HG03135 (cell line): ENCODE measurements around the gene KCNIP4.

Experiments used
- ATAC-seq: cut with Tn5 transposase; IDR thresholded peaks from one replicate; pipeline ENCODE4 v1.9.1; 2021; ENCODE audit warnings: mild to moderate bottlenecking, moderate library complexity; ENCODE audit not compliant: unreplicated experiment

Gene KCNIP4

DNA sequence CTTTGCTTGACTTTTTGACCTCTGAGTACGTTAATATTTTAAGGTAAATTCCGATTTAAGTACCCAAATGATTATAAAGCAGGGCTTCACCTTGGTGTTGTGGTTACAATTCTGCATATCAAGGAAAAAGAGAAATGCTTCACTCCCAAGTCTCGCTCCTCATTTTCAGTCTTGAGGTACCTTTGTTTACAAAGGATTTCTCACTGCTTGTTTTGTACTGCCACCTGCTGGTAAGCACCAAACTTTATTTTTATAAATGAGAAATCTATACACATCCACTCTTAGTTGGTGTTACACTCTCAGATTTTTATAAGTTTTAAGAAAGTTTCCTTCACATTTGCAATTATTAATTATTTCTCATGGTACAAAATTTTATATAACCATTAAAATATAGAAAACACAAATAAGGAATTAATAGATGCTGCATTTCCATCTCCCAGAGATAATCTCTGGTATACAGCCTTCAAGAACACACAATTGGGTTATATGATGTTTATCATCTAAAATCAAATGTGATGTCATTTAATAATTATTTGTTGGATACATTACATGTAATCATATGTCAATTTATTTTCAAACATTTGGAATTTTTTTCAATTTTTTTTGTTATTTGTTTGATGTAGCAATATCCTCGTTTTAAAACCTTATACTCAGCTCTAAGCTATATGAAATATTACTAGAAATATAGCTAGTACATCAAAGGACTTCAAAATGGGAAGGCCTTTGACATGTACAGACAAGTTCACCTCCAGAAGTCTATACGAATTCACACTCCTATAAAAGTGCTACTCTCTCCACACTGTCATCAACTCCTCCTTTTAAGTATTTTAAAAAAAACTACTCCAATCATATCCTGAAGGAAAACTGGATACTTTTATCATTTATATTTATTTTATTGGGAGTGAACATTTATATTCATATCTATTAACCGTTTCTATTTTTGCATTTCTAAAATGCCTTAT lies 179.9 kb downstream of the KCNIP4 start:
- no peak for ATAC-seq

- ATAC-seq = peak; percentile 80
Measured at GRCh38 chr4:21765810-21766407, 182.7 kb downstream of the KCNIP4 start.

GRCh38 chr4:21763855-21764254 lies 184.7 kb downstream of the KCNIP4 start:
- ATAC-seq = no peak

GRCh38 chr4:21757248-21757647 lies 191.3 kb downstream of the KCNIP4 start:
- no peak for ATAC-seq

DNA sequence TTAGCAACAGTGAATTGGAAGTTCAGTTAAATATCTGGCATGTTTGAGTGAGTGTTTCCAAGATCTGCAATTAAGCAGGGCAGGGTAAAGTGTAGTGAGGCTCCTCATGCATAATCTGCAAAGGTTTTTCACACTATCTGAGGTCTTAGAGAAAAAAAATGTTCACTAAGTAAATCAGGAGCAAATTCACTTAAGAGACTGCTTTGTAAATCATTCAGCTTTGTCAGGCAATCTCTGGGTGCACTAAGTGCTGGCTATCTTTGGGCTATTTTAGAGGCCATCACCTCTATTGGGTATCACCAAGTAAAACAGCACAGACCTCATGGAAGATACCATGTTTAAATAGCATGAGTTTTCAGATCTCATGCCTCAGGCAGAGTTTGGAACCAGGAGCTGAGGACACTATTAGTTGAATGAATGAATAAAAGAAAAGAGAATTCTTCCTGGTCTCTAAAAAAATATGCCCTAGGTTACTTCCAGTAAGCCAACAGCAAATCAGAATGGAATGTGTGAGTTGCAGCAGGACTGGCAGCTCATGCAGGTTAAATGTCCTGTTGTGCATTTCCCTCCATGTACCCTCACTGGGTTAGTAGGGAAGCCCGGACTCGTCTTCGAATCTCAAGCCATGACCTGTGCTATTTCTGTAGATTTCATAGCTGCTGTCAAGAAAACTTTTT lies 195.3 kb downstream of the KCNIP4 start:
- no peak for ATAC-seq

- ATAC-seq = no peak
Measured at GRCh38 chr4:21752616-21753015, 196.0 kb downstream of the KCNIP4 start.

GRCh38 chr4:21749924-21750323 lies 198.6 kb downstream of the KCNIP4 start:
- no peak for ATAC-seq

DNA sequence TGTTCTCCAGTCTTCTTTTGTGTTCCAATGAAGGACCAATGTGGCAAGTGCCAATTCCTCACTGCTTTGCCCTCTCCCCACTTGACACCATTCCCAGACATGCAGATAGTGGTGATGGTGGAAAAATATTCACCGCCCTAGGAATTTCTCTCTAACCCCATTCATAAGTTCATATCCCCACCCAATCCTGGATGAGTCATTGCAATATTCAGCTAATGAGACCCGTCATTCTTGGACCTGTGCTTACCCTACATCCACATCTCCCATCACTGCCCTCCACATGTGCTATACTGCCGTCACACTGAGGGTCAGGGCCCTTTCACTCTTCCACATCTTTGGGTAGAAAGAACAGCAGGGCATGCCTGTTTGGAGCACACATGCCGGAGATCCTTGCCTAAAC lies 199.2 kb downstream of the KCNIP4 start:
- ATAC-seq = no peak

- no peak for ATAC-seq
Measured at GRCh38 chr4:21744046-21744445, 204.5 kb downstream of the KCNIP4 start.

GRCh38 chr4:21742326-21742725 lies 206.2 kb downstream of the KCNIP4 start:
- no peak for ATAC-seq

GRCh38 chr4:21738821-21739220 lies 209.8 kb downstream of the KCNIP4 start:
- no peak for ATAC-seq

DNA sequence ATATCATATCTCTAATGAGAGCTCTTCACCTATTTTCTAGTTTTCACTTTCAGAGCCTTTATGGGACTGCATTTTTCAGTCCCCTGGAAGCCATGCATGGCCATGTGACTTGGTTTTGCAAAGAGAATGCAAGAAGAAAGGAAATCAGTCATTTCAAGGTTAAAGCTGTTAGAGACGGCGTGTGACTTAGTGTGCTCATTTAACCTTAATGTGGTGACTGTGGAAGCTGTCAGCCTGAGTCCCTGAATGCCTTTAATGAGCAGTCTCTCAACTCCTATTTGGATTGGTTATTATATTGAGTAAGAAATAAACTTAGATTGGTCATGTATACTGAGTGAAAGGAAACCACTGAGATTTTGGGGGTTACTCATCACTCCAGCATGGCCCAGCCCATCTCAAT lies 212.7 kb downstream of the KCNIP4 start:
- ATAC-seq = no peak

DNA sequence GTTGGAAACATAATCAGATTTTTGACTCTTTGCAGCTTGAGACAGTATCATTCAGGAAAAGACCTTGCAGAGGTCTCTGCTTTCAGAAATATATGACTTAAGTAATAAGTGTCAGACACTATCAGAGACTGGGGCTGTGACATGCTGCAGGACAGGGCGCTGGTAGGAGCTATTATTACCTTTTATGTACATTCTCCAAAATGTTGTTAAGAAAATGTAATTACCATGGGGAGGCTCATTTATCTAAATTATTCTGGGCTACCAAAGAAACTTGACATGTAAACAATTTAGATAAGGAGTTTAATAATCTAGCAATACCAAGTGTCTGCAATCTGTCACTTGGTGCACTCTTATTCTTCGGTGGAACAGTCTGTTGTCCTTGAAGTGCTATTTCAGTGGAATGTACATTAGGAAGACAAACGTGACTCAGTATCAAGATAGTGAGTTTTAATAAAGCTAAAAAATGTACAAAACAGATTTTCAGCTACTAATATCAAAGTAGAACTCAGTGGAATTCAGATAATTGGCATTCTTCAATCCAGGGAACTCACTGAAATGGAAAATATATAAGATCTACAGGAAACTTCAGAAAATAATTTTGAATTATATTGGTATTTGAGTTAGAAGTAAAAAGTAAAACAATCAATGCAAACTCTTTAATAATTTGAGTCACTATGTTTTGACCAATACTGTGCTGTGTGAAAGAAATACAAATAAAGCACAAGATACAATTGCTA lies 214.5 kb downstream of the KCNIP4 start:
- no peak for ATAC-seq

DNA sequence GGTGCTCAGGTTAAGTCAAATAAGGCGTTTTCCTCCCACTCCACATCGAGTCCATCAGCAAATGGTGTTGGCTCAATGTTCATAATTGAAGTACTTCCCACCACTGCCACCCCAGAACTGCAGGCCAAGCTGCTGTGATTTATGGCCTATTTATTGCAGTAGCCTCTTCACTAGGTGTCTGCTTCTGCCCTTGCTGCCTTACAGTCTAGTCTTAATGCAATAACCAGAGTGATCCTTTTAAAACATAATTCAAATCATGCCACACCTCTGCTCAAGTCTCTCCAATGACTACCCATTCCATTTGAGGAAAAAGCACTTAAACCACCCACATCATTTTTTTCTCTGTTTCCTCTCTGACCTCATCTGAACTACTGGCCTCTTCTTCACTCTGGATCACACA lies 220.3 kb downstream of the KCNIP4 start:
- ATAC-seq = no peak

- no peak for ATAC-seq
Measured at GRCh38 chr4:21726255-21726815, 222.2 kb downstream of the KCNIP4 start.

GRCh38 chr4:21722157-21722839 lies 226.3 kb downstream of the KCNIP4 start:
- no peak for ATAC-seq

DNA sequence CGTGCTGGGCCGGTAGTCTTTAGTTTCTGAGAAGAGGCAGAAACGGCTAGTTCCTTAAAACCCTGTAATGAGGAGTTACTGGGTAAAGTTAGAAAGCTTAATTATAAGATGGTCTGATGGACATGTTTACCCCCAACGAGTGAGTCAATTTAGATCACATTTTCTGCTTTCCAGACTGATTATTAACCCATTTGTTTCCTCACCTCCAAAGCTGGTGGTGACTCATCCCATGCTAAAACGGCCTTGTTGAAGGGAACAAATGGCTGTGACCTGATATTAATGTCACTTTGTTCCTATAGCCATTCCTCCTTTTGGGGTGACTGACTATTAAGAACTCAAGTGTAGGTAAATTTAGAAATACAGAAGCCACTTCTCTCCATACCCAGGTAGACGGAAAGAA lies 232.0 kb downstream of the KCNIP4 start:
- ATAC-seq = no peak

DNA sequence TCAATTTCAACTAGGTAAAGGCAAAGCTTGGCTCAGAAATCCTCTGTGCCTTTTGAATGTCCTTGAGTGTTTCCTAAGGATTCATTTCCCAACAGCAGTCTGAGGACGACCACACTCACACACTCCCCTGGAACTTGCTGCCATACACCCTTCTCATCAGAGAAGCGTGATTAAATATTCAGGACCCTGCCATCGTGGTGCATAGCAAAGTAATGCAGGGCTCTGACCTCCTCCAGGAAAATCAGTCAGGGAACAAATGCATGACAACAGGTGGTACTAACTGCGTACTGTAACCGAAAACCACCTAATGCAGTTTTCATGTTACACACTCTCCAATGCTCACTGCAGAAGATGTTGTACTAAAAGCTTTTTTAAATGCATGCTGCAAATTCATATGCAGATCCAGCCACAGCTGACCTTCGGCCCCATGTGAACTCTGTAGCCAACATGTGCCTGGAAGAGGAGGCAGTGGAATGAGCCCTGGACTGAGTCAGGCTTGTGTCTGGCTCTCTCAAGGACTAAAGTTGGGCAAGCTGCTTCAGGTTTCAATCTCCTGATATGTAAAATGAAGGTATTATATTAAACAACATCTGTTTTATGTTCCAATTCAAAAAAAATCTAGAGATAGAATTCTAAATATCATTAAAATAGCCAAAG lies 238.3 kb downstream of the KCNIP4 start:
- ATAC-seq = no peak

- ATAC-seq = no peak
Measured at GRCh38 chr4:21709761-21710160, 238.8 kb downstream of the KCNIP4 start.

- ATAC-seq = no peak
Measured at GRCh38 chr4:21709031-21709430, 239.5 kb downstream of the KCNIP4 start.
